Brain pericyte (primary cell): ENCODE measurements around the gene EFNA5.

Experiments
- DNase-seq: peaks from one replicate; pipeline ENCODE4 v3.0.0-alpha.2; 2012; ENCODE audit warnings: low read depth, low spot score

Gene EFNA5

GRCh38 chr5:107571621-107572536 is 98.9 kb downstream of the EFNA5 start:
- DNase-seq: peak; percentile 82

DNA sequence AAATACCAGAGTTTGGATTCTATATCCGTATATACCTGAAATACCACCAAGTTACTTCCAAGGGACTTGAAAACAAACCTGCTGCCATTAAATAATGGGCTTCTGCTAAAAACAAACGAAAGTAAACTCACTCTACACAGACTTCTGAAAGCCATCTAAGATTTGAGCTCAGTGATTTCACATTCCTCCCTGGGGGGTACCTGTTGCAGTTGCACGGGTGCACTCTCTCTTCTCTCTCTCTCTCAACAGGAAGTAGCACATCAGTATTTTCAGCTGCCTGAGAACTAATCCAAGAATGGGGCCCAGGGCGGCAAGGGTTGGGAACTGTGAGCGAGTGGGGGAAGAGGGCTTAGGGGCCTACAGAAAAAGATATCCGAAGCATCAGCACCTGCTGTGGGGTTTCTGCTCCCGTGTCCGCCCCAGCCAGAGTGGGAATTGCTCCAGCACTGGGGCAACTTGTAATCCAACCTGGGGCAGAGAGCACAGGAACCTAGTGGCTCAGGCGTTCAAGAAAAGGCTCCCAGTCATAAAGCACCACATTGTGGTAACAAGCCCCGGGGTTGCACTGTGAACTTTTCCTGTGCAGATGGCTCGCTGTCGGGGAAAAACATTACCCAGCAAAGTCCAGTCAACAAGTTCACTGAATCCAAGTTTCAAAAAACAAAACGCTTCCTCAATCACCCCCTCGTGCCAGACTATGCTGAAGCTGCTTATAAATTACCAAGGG is 99.8 kb downstream of the EFNA5 start:
- DNase-seq: peak; percentile 43

GRCh38 chr5:107570181-107570580 is 100.6 kb downstream of the EFNA5 start:
- no peak for DNase-seq

DNA sequence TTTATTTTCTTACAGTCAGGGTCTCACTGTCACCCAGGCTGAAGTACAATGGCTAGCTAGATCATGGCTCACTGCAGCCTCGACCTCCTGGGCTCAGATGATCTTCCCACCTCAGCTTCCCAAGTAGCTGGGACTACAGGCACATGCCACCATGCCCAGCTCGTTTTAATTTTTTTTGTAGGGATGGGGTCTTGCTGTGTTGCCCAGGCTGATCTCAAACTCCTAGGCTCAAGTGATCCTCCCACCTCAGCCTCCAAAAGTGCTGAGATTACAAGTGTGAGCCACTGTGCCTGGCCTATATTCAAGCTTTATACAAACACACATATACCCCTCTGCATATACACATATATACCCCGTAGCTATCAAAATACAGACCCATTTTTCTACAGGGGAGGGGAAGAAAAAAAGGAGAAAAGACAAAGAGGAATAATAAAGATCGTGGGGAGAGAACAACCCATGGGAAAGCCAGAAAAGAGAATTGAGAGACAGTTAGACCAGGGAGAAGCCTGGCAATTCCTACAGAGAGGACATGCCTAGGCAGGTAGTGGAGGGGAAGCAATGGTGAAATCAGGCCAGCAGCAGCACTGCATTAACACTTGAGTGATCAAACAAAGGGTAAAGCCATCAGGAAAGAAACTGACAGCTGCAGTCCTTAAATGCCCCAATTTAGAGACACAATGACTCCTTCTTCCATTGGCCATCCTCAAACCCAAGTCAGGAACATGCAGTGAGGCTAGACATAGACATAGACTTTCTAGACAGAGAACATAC is 102.7 kb downstream of the EFNA5 start:
- DNase-seq: no peak

- no peak for DNase-seq
These were observed 103.8 kb downstream of the EFNA5 start for GRCh38 chr5:107566986-107567385.

DNA sequence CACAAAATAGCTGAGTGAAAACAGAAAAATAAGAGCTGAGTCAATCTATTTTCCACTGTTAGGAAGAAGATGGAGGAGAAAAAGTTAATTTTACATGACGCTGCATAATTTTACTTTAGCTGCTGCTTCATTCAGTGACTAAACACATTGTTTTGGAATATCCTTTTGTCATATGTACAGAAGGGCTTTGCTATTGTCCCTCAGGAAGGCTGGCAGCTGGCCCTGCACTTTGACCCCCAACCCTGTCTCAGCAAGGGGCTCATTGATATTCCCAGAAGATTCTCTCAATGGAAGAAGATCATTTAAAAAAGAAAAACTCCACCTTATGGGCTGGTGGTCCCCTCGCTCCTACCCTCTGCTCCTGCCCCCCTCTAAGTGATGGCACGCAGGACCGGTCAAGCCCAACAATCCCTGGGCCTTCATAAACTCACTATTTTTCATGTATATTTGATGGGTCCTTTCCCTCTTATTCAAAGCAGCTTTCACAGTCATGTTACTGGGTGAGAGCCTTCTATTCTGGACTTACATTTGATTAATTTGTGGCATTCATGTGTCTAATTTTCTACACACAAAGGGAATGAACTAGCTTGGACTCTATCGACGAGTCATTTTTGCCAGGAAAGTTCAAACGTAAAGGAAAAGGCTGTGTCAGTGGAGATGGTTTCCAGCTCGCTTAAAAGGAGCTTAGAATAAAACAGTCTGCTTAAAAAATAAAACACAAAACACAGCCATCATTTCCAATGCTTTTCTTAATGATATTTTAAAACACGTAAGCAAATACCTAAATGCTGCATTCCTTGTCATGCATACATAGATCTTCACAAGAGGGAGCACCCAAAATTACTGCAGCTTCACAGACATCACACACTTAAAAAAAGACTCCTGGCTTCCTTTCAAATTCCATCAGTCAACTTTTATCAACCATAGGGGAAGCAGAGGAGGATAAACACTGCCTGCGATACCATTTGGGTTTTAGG is 104.7 kb downstream of the EFNA5 start:
- no peak for DNase-seq

DNA sequence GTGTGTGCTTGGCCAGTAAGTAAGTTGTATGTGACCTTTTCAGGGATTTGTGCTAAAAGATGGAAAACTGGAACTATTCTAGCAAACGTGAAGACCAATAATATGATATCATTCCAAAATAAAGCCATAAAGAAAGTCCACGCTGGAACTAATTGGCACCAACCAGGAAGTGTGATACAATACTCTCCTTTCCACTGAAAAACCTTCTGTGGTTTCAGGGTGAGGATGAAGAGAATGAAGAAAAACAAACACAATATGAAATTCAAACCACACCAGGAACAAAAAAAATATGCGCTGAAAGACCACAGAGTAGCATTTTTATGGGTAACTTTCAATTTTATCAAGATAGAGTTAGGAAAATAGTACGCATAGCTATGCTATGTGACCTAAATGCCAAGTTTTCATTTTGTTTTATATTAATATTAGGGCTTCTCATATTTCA is 105.8 kb downstream of the EFNA5 start:
- DNase-seq: peak; percentile 59

GRCh38 chr5:107563959-107564544 is 106.7 kb downstream of the EFNA5 start:
- no peak for DNase-seq

DNA sequence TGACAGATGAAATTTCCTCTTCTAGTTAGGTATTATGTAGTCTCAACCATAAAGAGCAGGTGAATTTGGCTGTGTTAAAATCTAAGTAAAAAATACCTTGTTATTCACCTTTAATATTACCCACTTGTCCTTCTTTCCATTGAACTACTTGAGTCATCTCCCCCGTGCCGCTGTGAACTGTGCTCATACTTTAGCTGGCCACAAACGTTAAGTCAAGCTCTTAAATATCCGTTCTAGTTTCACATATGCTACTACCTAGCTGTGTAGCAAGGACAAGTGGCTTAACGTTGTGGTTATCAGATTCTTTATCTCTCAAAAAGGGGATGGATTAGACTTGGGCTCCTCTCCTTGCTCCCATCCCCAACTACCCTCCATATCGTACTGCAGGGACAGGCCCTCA is 110.4 kb downstream of the EFNA5 start:
- no peak for DNase-seq

GRCh38 chr5:107558823-107559375 is 111.8 kb downstream of the EFNA5 start:
- no peak for DNase-seq

DNA sequence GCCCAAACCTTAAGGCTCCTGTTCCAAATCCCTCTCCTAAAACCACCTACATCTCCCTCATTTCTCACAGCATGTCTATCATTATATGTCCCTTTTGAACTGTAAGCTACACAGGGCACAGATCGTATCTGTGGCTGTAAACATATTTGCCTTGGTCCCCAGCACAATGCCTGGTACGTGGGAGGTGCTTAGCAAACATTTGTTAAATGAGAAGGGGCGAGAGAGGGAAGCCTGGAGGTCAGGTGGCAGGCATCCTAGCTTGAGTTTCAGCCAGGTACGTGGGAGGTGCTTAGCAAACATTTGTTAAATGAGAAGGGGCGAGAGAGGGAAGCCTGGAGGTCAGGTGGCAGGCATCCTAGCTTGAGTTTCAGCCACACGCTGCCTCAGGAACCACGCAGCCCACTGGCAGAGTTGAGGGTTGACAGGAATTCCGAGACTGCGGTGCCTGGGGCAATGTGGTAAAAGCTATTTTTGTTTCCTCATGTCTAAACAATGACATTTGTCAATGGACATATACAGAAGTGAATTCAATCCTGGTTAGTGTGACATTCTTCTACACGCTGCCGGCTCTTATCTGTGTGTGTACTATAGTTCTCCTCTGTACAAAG is 113.6 kb downstream of the EFNA5 start:
- DNase-seq: no peak

DNA sequence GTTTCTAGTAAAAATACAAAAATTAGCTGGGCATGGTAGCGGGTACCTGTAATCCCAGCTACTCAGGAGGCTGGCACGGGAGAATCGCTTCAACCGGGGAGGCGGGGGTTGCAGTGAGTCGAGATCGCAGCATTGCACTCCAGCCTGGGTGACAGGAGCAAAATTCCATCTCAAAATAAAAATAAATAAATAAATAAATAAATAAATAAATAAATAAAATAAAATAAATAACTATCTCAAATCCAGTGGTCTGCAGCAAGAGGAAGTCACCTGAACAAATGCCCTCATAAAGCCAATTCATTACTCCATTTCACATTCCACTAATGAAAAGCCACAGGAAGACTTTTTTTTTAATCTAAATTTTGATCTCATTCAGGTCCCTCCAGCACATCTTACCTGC is 114.2 kb downstream of the EFNA5 start:
- no peak for DNase-seq

DNA sequence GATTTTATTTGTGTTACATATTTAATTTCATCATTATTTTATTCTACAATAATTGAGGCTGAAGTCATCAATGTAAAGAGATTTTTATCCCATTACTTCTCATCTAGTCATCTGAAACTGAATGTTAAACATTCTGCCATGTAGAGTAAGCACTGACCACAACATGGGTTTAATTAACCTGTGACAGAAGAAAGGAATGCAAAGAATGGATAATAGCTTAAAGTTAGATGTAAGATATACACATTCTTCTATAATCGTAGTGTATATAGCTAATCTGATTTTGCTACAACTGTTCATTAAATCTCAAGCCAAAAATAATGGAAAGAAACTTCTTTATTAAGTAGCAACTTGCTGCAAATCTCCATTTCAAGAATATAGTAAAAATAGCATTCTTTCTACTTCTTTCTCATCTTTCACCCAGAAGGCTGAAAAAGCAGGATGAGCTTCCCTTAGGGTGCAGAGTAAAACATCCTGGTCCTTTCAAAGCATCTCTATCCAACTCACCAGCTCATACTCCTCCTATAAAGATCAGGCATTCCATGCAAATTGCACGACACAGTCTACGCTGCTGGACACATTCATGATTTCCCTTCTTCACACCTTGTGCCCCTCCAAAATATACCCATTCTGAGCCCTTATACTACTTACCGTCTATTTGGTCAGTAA is 115.2 kb downstream of the EFNA5 start:
- DNase-seq: no peak

GRCh38 chr5:107554776-107555424 is 115.8 kb downstream of the EFNA5 start:
- no peak for DNase-seq

DNA sequence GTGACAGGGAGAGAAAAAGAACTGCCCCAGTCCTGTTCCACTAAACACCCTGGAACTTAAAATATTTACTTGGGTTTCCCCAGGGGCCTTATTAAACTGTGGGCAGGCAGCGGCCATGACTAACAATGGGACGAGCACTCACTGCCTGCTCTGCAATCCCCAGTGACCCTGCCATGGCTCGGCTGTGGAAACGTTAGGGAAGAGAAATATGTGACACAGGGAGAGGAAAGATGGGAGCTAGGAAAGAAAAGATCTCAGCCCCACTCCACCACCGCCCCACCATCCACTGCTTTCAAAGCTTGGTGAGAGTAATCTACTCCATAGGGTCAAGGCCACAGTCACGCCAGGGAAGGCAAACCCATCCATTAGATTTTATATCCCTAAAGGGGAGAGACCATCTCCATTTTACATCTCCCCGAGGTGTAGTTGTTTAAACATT is 117.6 kb downstream of the EFNA5 start:
- DNase-seq: no peak

GRCh38 chr5:107551088-107551487 is 119.6 kb downstream of the EFNA5 start:
- no peak for DNase-seq

- DNase-seq: no peak
These were observed 121.2 kb downstream of the EFNA5 start for GRCh38 chr5:107549567-107549966.

GRCh38 chr5:107548477-107548876 is 122.3 kb downstream of the EFNA5 start:
- no peak for DNase-seq

- no peak for DNase-seq
These were observed 124.0 kb downstream of the EFNA5 start for GRCh38 chr5:107546719-107547118.
